ENCODE measurements around the gene AFAP1. TPM values are rescaled to one million over a fixed set of nuclear protein-coding genes. Genes with fewer than 3 reads are reported as not detected.

Gene AFAP1
- total RNA-seq, 1 experiment from 2014 or later, result 23.6 TPM

GRCh38 chr4:7780751-7781348 is 158.8 kb downstream of the AFAP1 start:
- no peak overlapping the region for H3K4me3 Mint-ChIP-seq
- POLR2A ChIA-PET, result no interaction called here
- H3K36me3 Mint-ChIP-seq, result peaks cover 31% of the 10 kb centered on the region
- ATAC-seq (no peak), DNase-seq (ENCODE audit: low spot score) (no peak)
- H3K27me3 Mint-ChIP-seq (ENCODE audit: low read depth), result no peaks in the 10 kb centered on the region
- CTCF ChIA-PET, result no interaction called here
- H3K9me3 Mint-ChIP-seq, result no peaks in the 10 kb centered on the region
- H3K4me1 Mint-ChIP-seq, result no peaks in the 10 kb centered on the region
- TF ChIP-seq FOXJ3 (CRISPR knock-in tag; IDR thresholded peaks at IDR 0.05; ENCODE audit: borderline replicate concordance) (no peak), NR1H2 (CRISPR knock-in tag; IDR thresholded peaks at IDR 0.05) (no peak), CDX4 (CRISPR knock-in tag; IDR thresholded peaks at IDR 0.05; ENCODE audit: borderline replicate concordance) (no peak), IRF2 (CRISPR knock-in tag; IDR thresholded peaks at IDR 0.05; ENCODE audit: borderline replicate concordance, low read depth) (no peak), PRDM15 (CRISPR knock-in tag; IDR thresholded peaks at IDR 0.05) (no peak)
- H3K27ac Mint-ChIP-seq, result no peak overlapping the region

- no peak overlapping the region for H3K27ac Mint-ChIP-seq
- no peaks in the 10 kb centered on the region for H3K9me3 Mint-ChIP-seq
- H3K36me3 Mint-ChIP-seq, result peaks cover 28% of the 10 kb centered on the region
- POLR2A ChIA-PET, result interaction anchor here (1.0 kb wide), 1 partner anchor 25 kb away, joined by 3 read pairs; no protein-coding TSS in a partner anchor
- DNase-seq (ENCODE audit: low spot score) (no peak), ATAC-seq (no peak)
- CTCF ChIA-PET, result interaction anchor here (1.4 kb wide), 1 partner anchor 23 kb away, joined by 4 read pairs; no protein-coding TSS in a partner anchor
- TF ChIP-seq ZNF396 (CRISPR knock-in tag; IDR thresholded peaks at IDR 0.05; ENCODE audit: borderline replicate concordance) (no peak), ESRRA (CRISPR knock-in tag; IDR thresholded peaks at IDR 0.05; ENCODE audit: borderline replicate concordance) (no peak), GTF2I (CRISPR knock-in tag; conservative IDR thresholded peaks at IDR 0.05) (no peak), MLX (CRISPR knock-in tag; IDR thresholded peaks at IDR 0.05) (no peak), MAX (CRISPR knock-in tag; IDR thresholded peaks at IDR 0.05) (no peak), ZNF138 (CRISPR knock-in tag; conservative IDR thresholded peaks at IDR 0.05) (no peak), ATF1 (CRISPR knock-in tag; IDR thresholded peaks at IDR 0.05) (no peak), NR3C1 (CRISPR knock-in tag; conservative IDR thresholded peaks at IDR 0.05; ENCODE audit: low read depth) (no peak), FOXJ3 (CRISPR knock-in tag; IDR thresholded peaks at IDR 0.05; ENCODE audit: borderline replicate concordance) (no peak), TEAD4 (CRISPR knock-in tag; IDR thresholded peaks at IDR 0.05) (no peak), USF1 (CRISPR knock-in tag; IDR thresholded peaks at IDR 0.05) (no peak), IRF2 (CRISPR knock-in tag; IDR thresholded peaks at IDR 0.05; ENCODE audit: borderline replicate concordance, low read depth) (no peak), ZNF317 (CRISPR knock-in tag; IDR thresholded peaks at IDR 0.05; ENCODE audit: borderline replicate concordance, low read depth) (no peak), TEAD1 (CRISPR knock-in tag; IDR thresholded peaks at IDR 0.05) (no peak)
- no peak overlapping the region for H3K4me3 Mint-ChIP-seq
- peaks cover 8% of the 10 kb centered on the region for H3K4me1 Mint-ChIP-seq
- no peaks in the 10 kb centered on the region for H3K27me3 Mint-ChIP-seq (ENCODE audit: low read depth)
Measured at GRCh38 chr4:7779432-7779768, 160.3 kb downstream of the AFAP1 start.
